ENCODE results near the gene DLG2.

The DLG2 gene

DNA sequence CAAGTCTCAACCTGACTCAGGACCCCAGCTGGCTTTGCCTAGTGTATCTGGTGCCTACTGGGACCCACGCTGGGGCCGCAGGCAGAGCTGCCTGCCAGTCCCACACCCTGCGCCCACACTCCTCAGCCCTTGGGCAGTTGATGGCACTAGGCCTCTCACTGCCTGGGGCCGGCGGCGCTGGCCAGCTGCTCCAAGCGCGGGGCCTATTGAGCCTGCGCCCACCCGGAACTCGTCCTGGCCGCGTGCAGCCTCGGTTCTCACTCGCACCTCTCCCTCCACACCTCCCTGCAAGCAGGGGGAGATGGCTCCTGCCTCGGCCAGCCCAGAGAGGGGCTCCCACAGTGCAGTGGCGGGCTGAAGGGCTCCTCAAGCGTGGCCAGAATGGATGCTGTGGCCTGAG is 1432.4 kb downstream of the DLG2 start:
- H3K36me3 Mint-ChIP-seq (ENCODE audit: insufficient read depth) = no peaks in the 10 kb centered on the region
- H3K4me3 Mint-ChIP-seq = no peak overlapping the region
- H3K9me3 Mint-ChIP-seq = peaks cover 26% of the 10 kb centered on the region
- no peaks in the 10 kb centered on the region for H3K4me1 Mint-ChIP-seq
- no peak for DNase-seq (ENCODE audit: low spot score in 2 of 2)
- no peak for ATAC-seq (replicated peaks; ENCODE audit: extremely low read depth, poor library complexity, severe bottlenecking)
- no peaks in the 10 kb centered on the region for H3K27me3 Mint-ChIP-seq
- H3K27ac Mint-ChIP-seq (ENCODE audit: low read depth) = no peak overlapping the region

DNA sequence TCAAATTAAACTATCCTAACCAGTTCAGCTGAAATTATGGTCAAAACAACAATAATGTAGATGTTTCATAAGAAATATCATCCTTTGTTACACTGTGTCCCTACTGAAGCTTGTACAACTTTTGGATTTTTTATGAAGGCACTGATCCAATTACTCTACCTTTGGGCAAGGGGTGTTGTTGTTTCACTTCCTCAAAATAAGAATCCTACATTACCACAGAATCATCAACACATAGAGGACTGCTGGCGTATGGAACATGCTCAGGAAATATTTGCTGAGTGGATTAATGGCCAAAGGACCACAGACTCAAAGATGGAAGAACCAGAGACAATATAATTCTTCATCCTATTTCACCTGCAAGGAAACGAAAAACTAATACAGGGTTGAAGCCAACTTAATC is 1433.4 kb downstream of the DLG2 start:
- Mint-ChIP-seq H3K27me3 (no peaks in the 10 kb centered on the region), H3K4me3 (no peak overlapping the region), H3K4me1 (no peaks in the 10 kb centered on the region), H3K9me3 (peaks cover 21% of the 10 kb centered on the region), H3K27ac (ENCODE audit: low read depth) (no peak overlapping the region), H3K36me3 (ENCODE audit: insufficient read depth) (no peaks in the 10 kb centered on the region)
- ATAC-seq (replicated peaks; ENCODE audit: extremely low read depth, poor library complexity, severe bottlenecking) (no peak), DNase-seq (ENCODE audit: low spot score in 2 of 2) (no peak)

DNA sequence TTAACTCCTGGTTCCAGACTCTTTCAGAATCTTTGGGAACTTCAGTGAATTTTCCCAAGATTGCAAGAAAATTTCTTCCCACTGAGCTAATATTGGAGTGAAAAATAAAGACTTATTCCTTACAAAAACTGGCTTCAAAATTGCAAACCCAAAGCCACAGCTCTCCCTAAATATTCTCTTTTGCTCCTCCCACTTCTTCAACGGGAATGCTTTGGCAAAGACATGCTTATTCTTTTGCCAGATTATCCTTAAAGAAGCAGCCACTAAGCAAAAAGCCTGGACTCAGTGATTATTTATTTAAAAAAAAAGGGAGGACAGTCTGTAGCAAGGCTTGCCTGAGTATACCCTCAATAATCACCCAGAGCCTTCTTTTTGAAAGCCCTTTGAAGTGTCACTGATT is 1438.6 kb downstream of the DLG2 start:
- H3K9me3 Mint-ChIP-seq = peaks cover 8% of the 10 kb centered on the region
- no peaks in the 10 kb centered on the region for H3K4me1 Mint-ChIP-seq
- no peaks in the 10 kb centered on the region for H3K27me3 Mint-ChIP-seq
- no peak for DNase-seq (ENCODE audit: low spot score in 2 of 2)
- H3K4me3 Mint-ChIP-seq = no peak overlapping the region
- ATAC-seq (replicated peaks; ENCODE audit: extremely low read depth, poor library complexity, severe bottlenecking) = no peak
- no peak overlapping the region for H3K27ac Mint-ChIP-seq (ENCODE audit: low read depth)
- H3K36me3 Mint-ChIP-seq (ENCODE audit: insufficient read depth) = no peaks in the 10 kb centered on the region

DNA sequence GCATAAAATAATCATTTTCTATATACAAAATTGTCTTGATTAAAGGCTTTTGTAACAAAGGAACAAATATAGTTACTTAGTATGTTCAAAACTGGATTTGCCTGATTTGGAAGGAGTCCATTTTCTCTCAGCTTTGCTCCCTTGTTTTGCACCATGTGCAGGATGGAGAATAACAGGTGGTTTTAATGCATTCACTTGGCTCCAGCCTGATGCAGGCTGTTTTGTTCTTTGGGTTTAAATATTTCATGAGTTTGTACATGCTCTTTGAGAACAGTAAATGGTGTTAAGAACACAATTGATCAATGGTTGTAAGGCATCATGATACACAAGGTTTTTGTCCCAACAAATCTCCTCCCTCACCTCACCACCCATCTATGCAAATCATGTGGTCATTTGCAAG is 1454.1 kb downstream of the DLG2 start:
- no peak overlapping the region for H3K27ac Mint-ChIP-seq (ENCODE audit: low read depth)
- DNase-seq (ENCODE audit: low spot score in 2 of 2) = no peak
- H3K36me3 Mint-ChIP-seq (ENCODE audit: insufficient read depth) = peaks cover 2% of the 10 kb centered on the region
- no peaks in the 10 kb centered on the region for H3K4me1 Mint-ChIP-seq
- no peak overlapping the region for H3K4me3 Mint-ChIP-seq
- no peaks in the 10 kb centered on the region for H3K27me3 Mint-ChIP-seq
- ATAC-seq (replicated peaks; ENCODE audit: extremely low read depth, poor library complexity, severe bottlenecking) = no peak
- peaks cover 10% of the 10 kb centered on the region for H3K9me3 Mint-ChIP-seq

DNA sequence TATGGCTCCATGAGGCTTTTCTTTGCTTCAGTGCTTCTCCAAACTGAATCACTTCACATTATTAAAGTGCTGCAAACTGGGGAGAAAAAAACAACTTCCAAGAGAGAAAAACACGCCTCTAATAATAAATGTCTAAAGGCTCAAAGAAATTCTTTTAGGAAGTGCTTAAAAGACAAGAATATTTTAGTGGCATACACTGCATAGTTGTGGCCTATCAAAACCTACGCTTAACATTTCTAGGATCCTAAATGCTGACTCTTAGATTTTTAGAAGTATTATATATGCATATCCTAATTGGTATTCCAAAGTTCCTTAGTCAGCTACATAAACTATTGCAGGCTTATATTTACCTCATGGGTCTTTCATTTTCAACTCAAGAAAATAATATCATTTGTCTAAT is 1462.0 kb downstream of the DLG2 start:
- ATAC-seq (replicated peaks; ENCODE audit: extremely low read depth, poor library complexity, severe bottlenecking) = no peak
- Mint-ChIP-seq H3K4me3 (no peak overlapping the region), H3K9me3 (peaks cover 23% of the 10 kb centered on the region)

DNA sequence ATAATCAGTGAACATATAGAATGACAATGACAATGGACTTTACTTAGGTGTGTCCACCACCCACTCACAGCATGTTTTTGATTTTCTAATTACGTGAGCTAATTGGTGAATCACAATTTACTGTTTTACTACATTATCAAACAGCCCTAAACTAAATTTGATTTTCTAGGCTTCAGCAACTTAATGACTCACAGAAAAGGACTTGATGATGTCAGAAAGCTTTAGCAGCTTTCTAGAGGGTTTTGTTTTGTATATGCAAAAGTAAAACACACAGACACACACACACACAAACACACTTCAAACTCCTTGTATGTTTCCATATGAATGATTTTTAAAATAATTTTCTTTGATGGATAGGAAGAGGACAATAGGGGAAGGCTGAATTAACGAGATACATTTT is 1462.4 kb downstream of the DLG2 start:
- no peaks in the 10 kb centered on the region for H3K27me3 Mint-ChIP-seq
- H3K36me3 Mint-ChIP-seq (ENCODE audit: insufficient read depth) = no peaks in the 10 kb centered on the region
- no peak overlapping the region for H3K27ac Mint-ChIP-seq (ENCODE audit: low read depth)
- H3K9me3 Mint-ChIP-seq = peaks cover 27% of the 10 kb centered on the region
- H3K4me1 Mint-ChIP-seq = no peaks in the 10 kb centered on the region
- DNase-seq (ENCODE audit: low spot score in 2 of 2) = no peak
- H3K4me3 Mint-ChIP-seq = no peak overlapping the region
- ATAC-seq (replicated peaks; ENCODE audit: extremely low read depth, poor library complexity, severe bottlenecking) = no peak

More for the DNA sequence above, 1462.0 kb downstream of the DLG2 start:
- Mint-ChIP-seq H3K36me3 (ENCODE audit: insufficient read depth) (no peaks in the 10 kb centered on the region), H3K27ac (ENCODE audit: low read depth) (no peak overlapping the region), H3K27me3 (no peaks in the 10 kb centered on the region), H3K4me1 (no peaks in the 10 kb centered on the region)
- no peak for DNase-seq (ENCODE audit: low spot score in 2 of 2)

DNA sequence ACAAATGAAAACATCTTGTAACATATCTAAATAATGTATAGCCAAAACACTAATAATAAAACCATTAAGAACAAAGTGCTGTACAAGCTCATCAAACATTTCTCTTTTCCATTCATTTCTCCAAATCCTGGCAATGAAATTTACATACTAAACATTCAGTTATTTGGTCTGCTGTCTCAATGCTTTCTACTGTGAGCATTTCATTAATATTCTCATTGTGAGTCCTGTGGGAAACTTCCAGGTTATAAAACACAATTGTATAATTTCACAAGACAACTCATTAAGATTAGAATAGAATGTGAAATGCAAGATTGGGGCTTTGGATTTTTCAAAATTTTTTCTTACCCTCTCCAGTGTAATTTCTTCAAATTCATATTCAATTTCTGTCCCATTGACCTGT is 1464.0 kb downstream of the DLG2 start:
- Mint-ChIP-seq H3K27ac (ENCODE audit: low read depth) (no peak overlapping the region), H3K4me1 (no peaks in the 10 kb centered on the region), H3K36me3 (ENCODE audit: insufficient read depth) (no peaks in the 10 kb centered on the region), H3K4me3 (no peak overlapping the region), H3K27me3 (no peaks in the 10 kb centered on the region), H3K9me3 (peaks cover 34% of the 10 kb centered on the region)
- no peak for ATAC-seq (replicated peaks; ENCODE audit: extremely low read depth, poor library complexity, severe bottlenecking)
- DNase-seq (ENCODE audit: low spot score in 2 of 2) = no peak

DNA sequence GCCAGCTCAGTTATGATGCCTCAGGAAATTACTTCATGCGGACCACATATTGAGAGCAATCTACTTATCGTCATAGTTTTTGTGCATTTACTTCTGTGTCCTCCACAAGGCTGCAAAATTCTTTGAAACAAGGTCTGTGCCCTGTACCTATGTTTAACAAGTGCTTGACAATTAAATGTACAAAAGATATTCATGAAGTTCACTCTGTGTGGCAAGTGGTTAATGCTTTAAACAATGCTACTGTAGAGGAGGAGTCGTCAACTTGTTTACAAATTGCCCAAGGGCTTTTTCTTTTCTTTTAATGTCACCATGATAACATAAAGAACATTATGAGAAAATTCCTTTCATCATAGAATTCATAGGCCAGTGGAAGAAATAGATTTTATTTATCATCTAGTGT is 1469.5 kb downstream of the DLG2 start:
- H3K9me3 Mint-ChIP-seq = peaks cover 37% of the 10 kb centered on the region
- no peak overlapping the region for H3K27ac Mint-ChIP-seq (ENCODE audit: low read depth)
- ATAC-seq (replicated peaks; ENCODE audit: extremely low read depth, poor library complexity, severe bottlenecking) (no peak), DNase-seq (ENCODE audit: low spot score in 2 of 2) (no peak)
- no peaks in the 10 kb centered on the region for H3K4me1 Mint-ChIP-seq
- no peaks in the 10 kb centered on the region for H3K27me3 Mint-ChIP-seq
- no peak overlapping the region for H3K4me3 Mint-ChIP-seq
- no peaks in the 10 kb centered on the region for H3K36me3 Mint-ChIP-seq (ENCODE audit: insufficient read depth)

DNA sequence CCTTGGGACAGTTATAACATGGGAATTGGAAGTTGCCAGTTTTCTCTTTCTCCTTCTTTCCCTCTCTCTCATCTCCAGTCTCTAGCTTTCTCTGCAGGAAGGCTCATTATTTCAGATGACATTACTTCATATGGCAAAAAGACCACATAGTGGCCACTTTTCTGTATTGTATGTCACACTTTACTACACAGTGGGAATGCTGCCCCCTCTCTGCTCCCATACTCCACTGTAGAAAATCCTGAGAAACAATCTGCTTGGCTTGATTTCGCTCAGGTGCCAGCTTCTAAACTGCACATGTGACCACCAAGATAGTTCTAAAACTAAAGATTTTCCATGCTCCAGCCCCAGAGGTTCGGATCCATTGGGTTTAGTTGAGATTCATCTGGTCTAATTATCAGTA is 1480.3 kb downstream of the DLG2 start:
- DNase-seq (ENCODE audit: low spot score in 2 of 2) (no peak), ATAC-seq (replicated peaks; ENCODE audit: extremely low read depth, poor library complexity, severe bottlenecking) (no peak)
- no peak overlapping the region for H3K27ac Mint-ChIP-seq (ENCODE audit: low read depth)
- H3K4me1 Mint-ChIP-seq = no peaks in the 10 kb centered on the region
- H3K36me3 Mint-ChIP-seq (ENCODE audit: insufficient read depth) = no peaks in the 10 kb centered on the region
- no peaks in the 10 kb centered on the region for H3K27me3 Mint-ChIP-seq
- H3K4me3 Mint-ChIP-seq = no peak overlapping the region
- H3K9me3 Mint-ChIP-seq = peaks cover 31% of the 10 kb centered on the region

DNA sequence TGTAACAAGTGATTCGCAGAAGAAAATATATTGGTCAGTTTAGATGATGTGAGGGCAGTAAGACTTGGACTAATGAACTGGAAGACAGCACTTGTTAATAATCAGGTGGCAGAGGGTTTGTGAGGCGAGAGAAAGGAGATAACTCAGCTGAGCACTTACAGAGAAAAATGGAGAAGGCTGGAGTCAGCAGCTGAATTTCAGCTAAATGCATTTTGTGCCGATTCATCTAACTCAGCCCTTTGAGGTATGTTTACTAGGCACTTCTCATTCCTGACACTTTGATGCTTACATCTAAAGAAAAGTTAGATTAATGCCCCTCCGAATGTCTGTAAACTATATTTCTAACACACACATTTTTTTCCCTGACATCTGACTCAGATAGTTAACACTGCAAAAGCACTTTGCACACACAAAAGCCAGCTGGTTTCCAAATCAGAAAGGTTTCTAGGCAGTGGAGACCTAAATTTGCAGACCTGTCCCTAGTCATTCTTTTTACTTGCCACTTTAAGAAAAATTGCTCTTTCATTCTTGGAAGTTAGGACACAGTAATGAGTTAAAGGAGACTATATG is 1481.4 kb downstream of the DLG2 start:
- Mint-ChIP-seq H3K27ac (ENCODE audit: low read depth) (no peak overlapping the region), H3K4me3 (no peak overlapping the region), H3K27me3 (no peaks in the 10 kb centered on the region), H3K36me3 (ENCODE audit: insufficient read depth) (no peaks in the 10 kb centered on the region), H3K4me1 (no peaks in the 10 kb centered on the region), H3K9me3 (peaks cover 27% of the 10 kb centered on the region)
- ATAC-seq (replicated peaks; ENCODE audit: extremely low read depth, poor library complexity, severe bottlenecking) (no peak), DNase-seq (ENCODE audit: low spot score in 2 of 2) (no peak)

DNA sequence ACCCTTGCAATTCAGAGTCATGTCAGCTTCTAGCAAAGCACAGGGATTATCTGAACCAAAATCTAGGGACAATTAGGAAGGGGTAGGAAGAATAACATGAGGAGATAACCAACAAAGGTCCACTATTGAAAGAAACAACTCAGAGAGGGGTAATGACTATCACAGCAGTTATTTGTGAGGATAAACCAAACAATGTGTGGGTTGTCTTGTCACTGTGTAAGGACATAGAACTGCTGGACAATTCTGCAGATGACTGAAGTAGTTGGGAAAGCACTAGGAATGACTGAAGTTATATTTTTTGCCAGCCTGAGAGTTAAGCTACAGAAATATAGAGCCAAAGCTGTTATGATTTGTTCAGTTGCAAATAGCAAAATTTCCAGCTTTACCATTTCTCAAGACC is 1482.6 kb downstream of the DLG2 start:
- DNase-seq (ENCODE audit: low spot score in 2 of 2) (no peak), ATAC-seq (replicated peaks; ENCODE audit: extremely low read depth, poor library complexity, severe bottlenecking) (no peak)
- Mint-ChIP-seq H3K27me3 (no peaks in the 10 kb centered on the region), H3K9me3 (peaks cover 27% of the 10 kb centered on the region), H3K36me3 (ENCODE audit: insufficient read depth) (no peaks in the 10 kb centered on the region), H3K4me3 (no peak overlapping the region), H3K27ac (ENCODE audit: low read depth) (no peak overlapping the region), H3K4me1 (no peaks in the 10 kb centered on the region)

DNA sequence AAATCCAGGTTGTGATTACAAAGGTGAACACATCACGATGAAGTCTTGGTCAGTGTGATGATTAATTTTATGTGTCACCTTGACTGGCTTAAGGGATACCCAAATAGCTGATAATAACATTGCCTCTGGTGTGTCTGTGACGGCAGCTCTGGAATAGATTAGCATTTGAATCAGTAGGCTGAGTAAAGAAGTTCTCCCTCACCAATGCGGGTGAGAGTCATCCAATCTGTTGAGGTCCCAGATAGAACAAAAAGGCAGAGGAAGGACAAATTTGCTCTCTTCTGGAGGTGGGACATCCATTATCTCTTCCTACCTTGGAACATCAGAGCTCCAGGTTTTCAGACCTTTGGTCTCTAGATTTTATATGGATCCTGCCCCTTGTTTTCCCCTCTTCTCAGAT is 1484.7 kb downstream of the DLG2 start:
- DNase-seq (ENCODE audit: low spot score in 2 of 2) (no peak), ATAC-seq (replicated peaks; ENCODE audit: extremely low read depth, poor library complexity, severe bottlenecking) (no peak)
- no peaks in the 10 kb centered on the region for H3K27me3 Mint-ChIP-seq
- no peak overlapping the region for H3K4me3 Mint-ChIP-seq
- no peaks in the 10 kb centered on the region for H3K4me1 Mint-ChIP-seq
- no peaks in the 10 kb centered on the region for H3K36me3 Mint-ChIP-seq (ENCODE audit: insufficient read depth)
- no peak overlapping the region for H3K27ac Mint-ChIP-seq (ENCODE audit: low read depth)
- H3K9me3 Mint-ChIP-seq = peaks cover 15% of the 10 kb centered on the region

DNA sequence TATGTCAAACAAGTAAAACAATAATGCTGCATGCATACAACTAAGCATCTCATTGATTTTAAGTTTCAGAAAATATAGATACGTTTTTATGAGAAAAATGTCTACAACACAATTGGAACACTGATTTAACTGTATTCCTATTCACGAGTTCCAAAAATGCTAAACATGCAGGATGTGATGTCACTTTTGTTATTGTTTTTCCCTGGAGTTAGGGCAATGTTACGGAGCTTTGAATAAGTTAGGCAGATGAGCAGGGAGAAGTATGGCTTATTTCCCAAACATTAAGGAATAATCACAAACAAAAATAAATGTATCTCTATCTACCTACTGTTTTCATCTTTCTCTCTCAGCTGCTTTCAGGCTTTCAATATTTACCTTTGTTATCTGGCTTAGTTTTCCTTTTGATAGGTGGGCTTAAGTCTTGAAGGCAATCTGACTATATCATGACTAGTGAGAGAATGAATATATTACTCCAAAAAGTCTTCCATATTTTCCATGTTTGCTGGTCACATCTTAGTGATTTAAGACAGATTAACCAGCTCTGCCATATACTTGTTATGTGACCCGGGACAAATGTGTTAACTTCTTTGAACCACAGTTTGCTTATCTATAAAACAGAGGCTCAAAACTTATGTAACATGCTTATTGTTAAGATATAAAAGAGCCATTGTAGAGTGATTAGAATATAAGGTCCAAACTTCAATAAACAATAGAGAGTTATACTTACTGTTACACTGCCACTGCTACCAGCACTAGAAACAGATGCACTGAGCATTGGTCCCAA is 1486.6 kb downstream of the DLG2 start:
- DNase-seq (ENCODE audit: low spot score in 2 of 2) = no peak
- no peak for ATAC-seq (replicated peaks; ENCODE audit: extremely low read depth, poor library complexity, severe bottlenecking)
- H3K36me3 Mint-ChIP-seq (ENCODE audit: insufficient read depth) = no peaks in the 10 kb centered on the region
- no peaks in the 10 kb centered on the region for H3K27me3 Mint-ChIP-seq
- no peak overlapping the region for H3K4me3 Mint-ChIP-seq
- H3K9me3 Mint-ChIP-seq = peaks cover 16% of the 10 kb centered on the region
- no peak overlapping the region for H3K27ac Mint-ChIP-seq (ENCODE audit: low read depth)
- no peaks in the 10 kb centered on the region for H3K4me1 Mint-ChIP-seq
